ENCODE results near the gene VPS16.

VPS16 gene

GRCh38 chr20:2795451-2795850 is 45.1 kb upstream of the VPS16 start:
- H3K4me3 ChIP-seq (ENCODE audit: low read length) = no peak overlapping the region
- H3K27me3 ChIP-seq (ENCODE audit: low read depth, low read length) = peaks cover 24% of the 10 kb centered on the region; the same call in 1 of the 2 replicates
- no peak overlapping the region for H3K27ac ChIP-seq (ENCODE audit: low read length)
- TF ChIP-seq CTCF (IDR thresholded peaks at IDR 0.05; ENCODE audit: low read depth, low read length) = no peak
- no peak for TF ChIP-seq EZH2phosphoT487 (IDR thresholded peaks at IDR 0.05; ENCODE audit: low read depth)
- no peaks in the 10 kb centered on the region for H3K9me3 ChIP-seq (ENCODE audit: insufficient read depth, low read length)
- H3K36me3 ChIP-seq (replicated peaks; ENCODE audit: low read depth, low read length) = no peaks in the 10 kb centered on the region
- no peak overlapping the region for H3K9ac ChIP-seq (ENCODE audit: low read length)
- H3K79me2 ChIP-seq (ENCODE audit: low read length) = no peaks in the 10 kb centered on the region
- peaks cover 17% of the 10 kb centered on the region for H3K4me1 ChIP-seq (ENCODE audit: low read length)
- no peak overlapping the region for H2AFZ ChIP-seq (ENCODE audit: low read depth, low read length)
- H3K4me2 ChIP-seq (ENCODE audit: low read length) = no peak overlapping the region
- H4K20me1 ChIP-seq (ENCODE audit: insufficient read depth, low read length) = no peaks in the 10 kb centered on the region

GRCh38 chr20:2796011-2796660 is 44.4 kb upstream of the VPS16 start:
- H3K9me3 ChIP-seq (ENCODE audit: insufficient read depth, low read length) = no peaks in the 10 kb centered on the region
- no peak overlapping the region for H2AFZ ChIP-seq (ENCODE audit: low read depth, low read length)
- H3K4me2 ChIP-seq (ENCODE audit: low read length) = no peak overlapping the region
- no peak overlapping the region for H3K27ac ChIP-seq (ENCODE audit: low read length)
- peaks cover 25% of the 10 kb centered on the region; the same call in 1 of the 2 replicates for H3K27me3 ChIP-seq (ENCODE audit: low read depth, low read length)
- H3K36me3 ChIP-seq (replicated peaks; ENCODE audit: low read depth, low read length) = no peaks in the 10 kb centered on the region
- no peaks in the 10 kb centered on the region for H3K79me2 ChIP-seq (ENCODE audit: low read length)
- no peaks in the 10 kb centered on the region for H4K20me1 ChIP-seq (ENCODE audit: insufficient read depth, low read length)
- H3K9ac ChIP-seq (ENCODE audit: low read length) = no peak overlapping the region
- H3K4me1 ChIP-seq (ENCODE audit: low read length) = peaks cover 22% of the 10 kb centered on the region
- TF ChIP-seq CTCF (IDR thresholded peaks at IDR 0.05; ENCODE audit: low read depth, low read length) = no peak
- no peak for TF ChIP-seq EZH2phosphoT487 (IDR thresholded peaks at IDR 0.05; ENCODE audit: low read depth)
- no peak overlapping the region for H3K4me3 ChIP-seq (ENCODE audit: low read length)

GRCh38 chr20:2797136-2797983 is 43.2 kb upstream of the VPS16 start:
- peaks cover 27% of the 10 kb centered on the region for H3K4me1 ChIP-seq (ENCODE audit: low read length)
- no peak overlapping the region for H3K27ac ChIP-seq (ENCODE audit: low read length)
- TF ChIP-seq CTCF (IDR thresholded peaks at IDR 0.05; ENCODE audit: low read depth, low read length) (no peak), EZH2phosphoT487 (IDR thresholded peaks at IDR 0.05; ENCODE audit: low read depth) (no peak)
- no peak overlapping the region for H3K4me3 ChIP-seq (ENCODE audit: low read length)
- no peak overlapping the region for H3K4me2 ChIP-seq (ENCODE audit: low read length)
- H3K9ac ChIP-seq (ENCODE audit: low read length) = no peak overlapping the region
- 0 out of 2 replicates have a peak overlapping the region, but pooled peaks have one; percentile 25 for H2AFZ ChIP-seq (ENCODE audit: low read depth, low read length)
- H3K79me2 ChIP-seq (ENCODE audit: low read length) = no peaks in the 10 kb centered on the region
- no peaks in the 10 kb centered on the region for H3K9me3 ChIP-seq (ENCODE audit: insufficient read depth, low read length)
- peaks cover 21% of the 10 kb centered on the region for H3K27me3 ChIP-seq (ENCODE audit: low read depth, low read length)
- no peaks in the 10 kb centered on the region for H3K36me3 ChIP-seq (replicated peaks; ENCODE audit: low read depth, low read length)
- no peaks in the 10 kb centered on the region for H4K20me1 ChIP-seq (ENCODE audit: insufficient read depth, low read length)

All from OCI-LY3 (cell line).